A549 (cell line): ENCODE results near the gene CDC42BPB.
A peak's percentile ranks its signal among the peaks of the same experiment; 100 is the strongest.

Experiments used
- BCL3 ChIP-seq: fragments of >200 bp; sonication (Bioruptor Twin); formaldehyde crosslinking; IDR thresholded peaks from 3 replicates; pipeline ENCODE4 v1.6.1; 2016
- CTCF ChIP-seq: fragments of >200 bp; sonication (Bioruptor Twin); formaldehyde crosslinking; IDR thresholded peaks from 3 replicates; pipeline ENCODE4 v1.5.1; 2016
- EP300 ChIP-seq, 2 experiments: fragments of >200 bp; sonication (Bioruptor Twin); formaldehyde crosslinking; IDR thresholded peaks; 2 replicates in 1 of 2; 3 replicates in 1 of 2; pipeline ENCODE4 v1.6.1; 2016 to 2017
- HOXB13 ChIP-seq: fragments of 250-450 bp; sonication (Bioruptor Pico); IDR thresholded peaks from 2 replicates; pipeline ENCODE4 v1.5.0; 2020; ENCODE audit warnings: low read depth, mild to moderate bottlenecking, moderate library complexity
- JUN ChIP-seq, 2 experiments: fragments of >200 bp; sonication (Bioruptor Twin); formaldehyde crosslinking; IDR thresholded peaks; 2 replicates in 1 of 2; 3 replicates in 1 of 2; pipeline ENCODE4 v1.6.1; 2016 to 2017
- PHF8 ChIP-seq: fragments of 200-600 bp; sonication (generic); IDR thresholded peaks from 2 replicates; pipeline ENCODE4 v1.6.1; 2016; ENCODE audit warnings: low read depth, mild to moderate bottlenecking, antibody characterized with exemption, moderate library complexity, borderline replicate concordance
- POLR2A ChIP-seq: IDR thresholded peaks from 2 replicates; pipeline ENCODE4 v1.6.1; 2012; ENCODE audit warnings: mild to moderate bottlenecking, low read length
- RCOR1 ChIP-seq: fragments of 150-350 bp; IDR thresholded peaks from 2 replicates; pipeline ENCODE4 v1.6.1; 2014; ENCODE audit warnings: antibody characterized with exemption, low read length, low read depth
- SMC3 ChIP-seq: fragments of >200 bp; sonication (Bioruptor Twin); formaldehyde crosslinking; IDR thresholded peaks from 3 replicates; pipeline ENCODE4 v1.6.1; 2018; ENCODE audit warnings: inconsistent platforms

GRCh38 chr14:103058164-103059055 lies 1.1 kb upstream of the CDC42BPB start:
- no peak for TF ChIP-seq CTCF
- no peak for TF ChIP-seq POLR2A
- TF ChIP-seq JUN (IDR thresholded peaks at IDR 0.05), result no peak
- TF ChIP-seq SMC3, result no peak
- no peak for TF ChIP-seq HOXB13
- no peak for TF ChIP-seq BCL3
- TF ChIP-seq EP300 (IDR thresholded peaks at IDR 0.05), result no peak
- TF ChIP-seq PHF8, result peak; percentile 39; the same call in 1 of the 2 replicates
- no peak for TF ChIP-seq RCOR1
